Measurements from ENCODE around the gene RETN.
"Not testable (repeated sequence)": the region's sequence is repeated elsewhere in the genome, so short reads cannot be mapped to it uniquely, and the experiment has no call there.

The RETN gene

GRCh38 chr19:7640803-7641202 lies 28.0 kb upstream of the RETN start:
- H3K27ac ChIP-seq (ENCODE audit: low read depth, low read length): no peak overlapping the region
- H3K9me3 ChIP-seq (ENCODE audit: low read length): no peaks in the 10 kb centered on the region
- no peaks in the 10 kb centered on the region for H3K4me1 ChIP-seq (ENCODE audit: insufficient read depth, low read length)
- peaks cover 8 to 58% of the 10 kb centered on the region in 2 donors for H3K27me3 ChIP-seq (ENCODE audit: control insufficient read depth in 1 of 2, insufficient read depth in 2 of 2, low read length in 2 of 2)
- no peak overlapping the region for H3K4me3 ChIP-seq (ENCODE audit: low read depth in 1 of 2, low read length in 2 of 2)
- H3K9ac ChIP-seq (ENCODE audit: low read length): no peak overlapping the region
- no peaks in the 10 kb centered on the region for H3K36me3 ChIP-seq (ENCODE audit: insufficient read depth, low read length)

GRCh38 chr19:7641290-7642276 lies 27.3 kb upstream of the RETN start:
- no peak overlapping the region for H3K27ac ChIP-seq (ENCODE audit: low read depth, low read length)

DNA sequence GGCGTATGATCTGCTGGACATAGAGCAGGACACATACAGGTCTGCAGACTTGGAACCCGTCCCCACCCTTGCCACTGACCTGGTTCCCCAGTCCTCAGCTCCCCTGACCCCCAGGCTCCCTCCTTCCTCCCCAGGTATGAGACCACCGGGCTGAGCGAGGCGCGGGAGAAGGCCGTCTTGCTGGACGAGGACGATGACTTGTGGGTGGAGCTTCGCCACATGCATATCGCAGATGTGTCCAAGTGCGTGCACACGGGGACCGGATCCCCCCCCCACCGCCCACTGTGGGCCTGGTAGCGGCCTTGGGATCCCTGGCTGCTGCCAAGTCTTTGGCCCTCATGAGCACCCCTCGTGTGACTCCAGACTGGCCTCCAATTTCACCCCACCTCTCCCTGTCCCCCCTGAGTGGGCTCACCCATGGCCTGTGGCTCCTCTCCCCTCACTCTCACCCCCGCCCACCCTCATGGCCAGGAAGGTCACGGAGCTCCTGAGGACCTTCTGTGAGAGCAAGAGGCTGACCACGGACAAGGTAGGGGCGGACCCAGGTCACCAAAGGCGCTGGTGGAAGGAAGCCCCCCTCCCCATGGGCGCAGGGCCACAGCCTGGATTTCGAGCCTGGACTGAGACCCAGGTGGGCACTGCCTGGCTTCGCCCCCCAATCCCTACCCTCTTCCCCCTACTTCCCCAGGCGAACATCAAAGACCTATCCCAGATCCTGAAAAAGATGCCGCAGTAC lies 26.4 kb upstream of the RETN start:
- Histone ChIP-seq H3K4me3 (ENCODE audit: low read depth in 1 of 2, low read length in 2 of 2) (no peak overlapping the region), H3K4me1 (ENCODE audit: insufficient read depth, low read length) (no peaks in the 10 kb centered on the region), H3K9ac (ENCODE audit: low read length) (no peak overlapping the region), H3K36me3 (ENCODE audit: insufficient read depth, low read length) (no peaks in the 10 kb centered on the region), H3K27ac (ENCODE audit: low read depth, low read length) (no peak overlapping the region), H3K27me3 (ENCODE audit: control insufficient read depth in 1 of 2, insufficient read depth in 2 of 2, low read length in 2 of 2) (peaks cover 8 to 54% of the 10 kb centered on the region in 2 donors), H3K9me3 (ENCODE audit: low read length) (no peaks in the 10 kb centered on the region)

More at GRCh38 chr19:7641290-7642276, 27.3 kb upstream of the RETN start:
- Histone ChIP-seq H3K4me1 (ENCODE audit: insufficient read depth, low read length) (no peaks in the 10 kb centered on the region), H3K4me3 (ENCODE audit: low read depth in 1 of 2, low read length in 2 of 2) (no peak overlapping the region), H3K9me3 (ENCODE audit: low read length) (no peaks in the 10 kb centered on the region), H3K27me3 (ENCODE audit: control insufficient read depth in 1 of 2, insufficient read depth in 2 of 2, low read length in 2 of 2) (peaks cover 8 to 57% of the 10 kb centered on the region in 2 donors), H3K36me3 (ENCODE audit: insufficient read depth, low read length) (no peaks in the 10 kb centered on the region), H3K9ac (ENCODE audit: low read length) (no peak overlapping the region)

GRCh38 chr19:7643031-7643415 lies 25.8 kb upstream of the RETN start:
- peaks cover 8 to 49% of the 10 kb centered on the region in 2 donors for H3K27me3 ChIP-seq (ENCODE audit: control insufficient read depth in 1 of 2, insufficient read depth in 2 of 2, low read length in 2 of 2)
- no peaks in the 10 kb centered on the region for H3K9me3 ChIP-seq (ENCODE audit: low read length)
- H3K27ac ChIP-seq (ENCODE audit: low read depth, low read length): no peak overlapping the region
- no peak overlapping the region for H3K4me3 ChIP-seq (ENCODE audit: low read depth in 1 of 2, low read length in 2 of 2)
- H3K4me1 ChIP-seq (ENCODE audit: insufficient read depth, low read length): no peaks in the 10 kb centered on the region
- H3K36me3 ChIP-seq (ENCODE audit: insufficient read depth, low read length): no peaks in the 10 kb centered on the region
- H3K9ac ChIP-seq (ENCODE audit: low read length): no peak overlapping the region

GRCh38 chr19:7643629-7644549 lies 25.0 kb upstream of the RETN start:
- not testable (repeated sequence) for H3K27ac ChIP-seq (ENCODE audit: low read depth, low read length); H3K9me3 ChIP-seq (ENCODE audit: low read length); H3K4me1 ChIP-seq (ENCODE audit: insufficient read depth, low read length); H3K36me3 ChIP-seq (ENCODE audit: insufficient read depth, low read length); H3K9ac ChIP-seq (ENCODE audit: low read length); H3K4me3 ChIP-seq (ENCODE audit: low read depth in 1 of 2, low read length in 2 of 2)
- peaks cover 8 to 43% of the 10 kb centered on the region in 2 donors for H3K27me3 ChIP-seq (ENCODE audit: control insufficient read depth in 1 of 2, insufficient read depth in 2 of 2, low read length in 2 of 2)

DNA sequence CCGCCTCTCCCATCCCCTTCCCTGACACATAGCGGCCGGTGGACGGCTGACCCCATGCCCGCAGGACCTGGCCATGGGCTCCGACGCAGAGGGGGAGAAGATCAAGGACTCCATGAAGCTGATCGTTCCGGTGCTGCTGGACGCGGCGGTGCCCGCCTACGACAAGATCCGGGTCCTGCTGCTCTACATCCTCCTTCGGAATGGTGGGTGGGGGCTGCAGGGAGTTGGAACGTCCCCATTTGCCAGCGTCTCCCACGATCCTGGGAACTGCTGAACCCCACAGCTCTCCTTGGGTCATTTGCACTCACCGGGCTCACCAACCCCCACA lies 24.3 kb upstream of the RETN start:
- Histone ChIP-seq H3K27me3 (ENCODE audit: control insufficient read depth in 1 of 2, insufficient read depth in 2 of 2, low read length in 2 of 2) (peaks cover 5 to 36% of the 10 kb centered on the region in 2 donors), H3K4me1 (ENCODE audit: insufficient read depth, low read length) (no peaks in the 10 kb centered on the region), H3K9ac (ENCODE audit: low read length) (no peak overlapping the region), H3K27ac (ENCODE audit: low read depth, low read length) (no peak overlapping the region), H3K4me3 (ENCODE audit: low read depth in 1 of 2, low read length in 2 of 2) (no peak overlapping the region), H3K9me3 (ENCODE audit: low read length) (no peaks in the 10 kb centered on the region), H3K36me3 (ENCODE audit: insufficient read depth, low read length) (no peaks in the 10 kb centered on the region)

GRCh38 chr19:7645163-7645562 lies 23.7 kb upstream of the RETN start:
- Histone ChIP-seq H3K9ac (ENCODE audit: low read length) (no peak overlapping the region), H3K27ac (ENCODE audit: low read depth, low read length) (no peak overlapping the region), H3K36me3 (ENCODE audit: insufficient read depth, low read length) (no peaks in the 10 kb centered on the region), H3K9me3 (ENCODE audit: low read length) (no peaks in the 10 kb centered on the region), H3K27me3 (ENCODE audit: control insufficient read depth in 1 of 2, insufficient read depth in 2 of 2, low read length in 2 of 2) (peaks cover 0 to 37% of the 10 kb centered on the region in 2 donors), H3K4me3 (ENCODE audit: low read depth in 1 of 2, low read length in 2 of 2) (no peak overlapping the region), H3K4me1 (ENCODE audit: insufficient read depth, low read length) (no peaks in the 10 kb centered on the region)

DNA sequence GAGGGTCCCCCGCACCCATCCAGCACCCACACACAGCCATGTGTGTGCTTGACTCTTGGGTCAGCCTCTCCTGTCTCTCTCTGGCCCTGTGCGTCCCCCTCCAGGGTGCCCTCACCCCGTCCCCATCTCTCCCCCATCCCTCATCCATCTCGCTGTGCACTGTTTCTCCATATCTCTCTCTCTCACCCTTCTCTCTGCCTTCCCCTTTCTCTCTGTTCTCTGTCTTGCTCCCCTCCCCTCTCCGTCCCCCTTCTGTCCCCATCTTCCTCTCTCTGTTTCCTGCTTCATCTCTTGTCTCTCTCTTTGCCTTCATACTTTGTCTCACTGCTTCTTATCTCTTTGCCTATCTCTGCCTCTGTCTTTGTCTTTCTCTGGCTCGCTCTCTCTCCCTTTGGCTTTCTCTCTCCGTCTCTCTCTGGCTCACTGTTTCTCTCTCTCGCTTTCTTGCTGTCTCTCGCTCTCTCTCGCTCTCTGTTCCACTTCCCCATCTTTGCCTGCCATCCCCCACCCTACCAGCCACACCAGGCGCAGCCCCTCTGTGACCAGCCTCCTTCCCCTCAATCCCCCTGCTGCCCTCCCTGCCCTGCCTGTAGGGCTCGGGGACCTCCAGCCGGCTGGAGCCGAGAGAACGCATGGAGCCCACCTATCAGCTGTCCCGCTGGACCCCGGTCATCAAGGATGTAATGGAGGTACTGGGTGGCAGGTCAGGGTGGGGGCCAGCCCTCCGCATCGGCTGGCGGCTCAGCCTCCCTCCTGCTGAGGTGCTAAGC lies 23.0 kb upstream of the RETN start:
- Histone ChIP-seq H3K9me3 (ENCODE audit: low read length) (no peaks in the 10 kb centered on the region), H3K4me1 (ENCODE audit: insufficient read depth, low read length) (no peaks in the 10 kb centered on the region), H3K9ac (ENCODE audit: low read length) (no peak overlapping the region), H3K36me3 (ENCODE audit: insufficient read depth, low read length) (no peaks in the 10 kb centered on the region), H3K4me3 (ENCODE audit: low read depth in 1 of 2, low read length in 2 of 2) (no peak overlapping the region), H3K27ac (ENCODE audit: low read depth, low read length) (no peak overlapping the region), H3K27me3 (ENCODE audit: control insufficient read depth in 1 of 2, insufficient read depth in 2 of 2, low read length in 2 of 2) (peaks cover 0 to 37% of the 10 kb centered on the region in 2 donors)

- Histone ChIP-seq H3K27ac (ENCODE audit: low read depth, low read length) (no peak overlapping the region), H3K4me3 (ENCODE audit: low read depth in 1 of 2, low read length in 2 of 2) (no peak overlapping the region), H3K27me3 (ENCODE audit: control insufficient read depth in 1 of 2, insufficient read depth in 2 of 2, low read length in 2 of 2) (peaks cover 0 to 37% of the 10 kb centered on the region in 2 donors)
These were observed 22.5 kb upstream of the RETN start for GRCh38 chr19:7646426-7646700.

DNA sequence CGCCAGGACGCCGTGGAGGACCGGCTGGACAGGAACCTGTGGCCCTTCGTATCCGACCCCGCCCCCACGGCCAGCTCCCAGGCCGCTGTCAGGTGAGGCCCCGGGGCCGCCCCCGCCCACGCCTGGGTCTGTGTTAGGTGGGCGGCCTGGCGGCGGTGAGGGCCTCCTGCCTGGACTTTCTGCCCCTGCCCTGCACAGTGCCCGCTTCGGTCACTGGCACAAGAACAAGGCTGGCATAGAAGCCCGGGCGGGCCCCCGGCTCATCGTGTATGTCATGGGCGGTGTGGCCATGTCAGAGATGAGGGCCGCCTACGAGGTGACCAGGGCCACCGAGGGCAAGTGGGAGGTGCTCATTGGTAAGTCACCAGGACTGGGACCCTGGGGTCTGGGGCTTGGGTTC lies 21.7 kb upstream of the RETN start:
- Histone ChIP-seq H3K36me3 (ENCODE audit: insufficient read depth, low read length) (no peaks in the 10 kb centered on the region), H3K27ac (ENCODE audit: low read depth, low read length) (no peak overlapping the region)

More at GRCh38 chr19:7646426-7646700, 22.5 kb upstream of the RETN start:
- Histone ChIP-seq H3K9ac (ENCODE audit: low read length) (no peak overlapping the region), H3K9me3 (ENCODE audit: low read length) (no peaks in the 10 kb centered on the region), H3K4me1 (ENCODE audit: insufficient read depth, low read length) (no peaks in the 10 kb centered on the region), H3K36me3 (ENCODE audit: insufficient read depth, low read length) (no peaks in the 10 kb centered on the region)

More for the DNA sequence above, 21.7 kb upstream of the RETN start:
- H3K4me3 ChIP-seq (ENCODE audit: low read depth in 1 of 2, low read length in 2 of 2): no peak overlapping the region
- no peak overlapping the region for H3K9ac ChIP-seq (ENCODE audit: low read length)
- H3K4me1 ChIP-seq (ENCODE audit: insufficient read depth, low read length): no peaks in the 10 kb centered on the region
- peaks cover 0 to 37% of the 10 kb centered on the region in 2 donors for H3K27me3 ChIP-seq (ENCODE audit: control insufficient read depth in 1 of 2, insufficient read depth in 2 of 2, low read length in 2 of 2)
- H3K9me3 ChIP-seq (ENCODE audit: low read length): no peaks in the 10 kb centered on the region

Data from muscle layer of colon (tissue), 2 donors.